GM12878 (cell line): ENCODE data around the gene PAX7.

Experiments used
- BHLHE40 ChIP-seq, 2 experiments: fragments of 450-650 bp in 1 of 2; IDR thresholded peaks; 2 replicates each; pipeline ENCODE4 v1.6.1; 2011 to 2017; ENCODE audit warnings: low read depth in 2 of 2, borderline replicate concordance in 1 of 2, improper control_type of control experiment in 1 of 2, low read length in 1 of 2, mild to moderate bottlenecking in 1 of 2
- CHD1 ChIP-seq: IDR thresholded peaks from 2 replicates; pipeline ENCODE4 v1.6.1; 2012; ENCODE audit warnings: low read depth, low read length, improper control_type of control experiment
- CHD2 ChIP-seq: IDR thresholded peaks from 2 replicates; pipeline ENCODE4 v1.6.1; 2011; ENCODE audit warnings: low read depth, low read length, improper control_type of control experiment, borderline replicate concordance
- CREB1 ChIP-seq: IDR thresholded peaks from 2 replicates; pipeline ENCODE4 v1.6.1; 2012; ENCODE audit warnings: low read depth, mild to moderate bottlenecking, inconsistent platforms
- CTCF ChIP-seq, 3 experiments: IDR thresholded peaks in 2 of 3; conservative IDR thresholded peaks in 1 of 3; 2 replicates each; pipeline ENCODE4 v1.5.1; 2011; ENCODE audit warnings: low read depth in 3 of 3, low read length in 3 of 3, mild to moderate bottlenecking in 3 of 3, control low read depth in 2 of 3, moderate library complexity in 2 of 3, inconsistent platforms in 1 of 3, mixed read lengths in 1 of 3; ENCODE audit not compliant: control insufficient read depth in 2 of 3, insufficient read depth in 1 of 3; ENCODE audit errors: extremely low read depth in 1 of 3
- GABPA ChIP-seq: IDR thresholded peaks from 2 replicates; pipeline ENCODE4 v1.6.1; 2014; ENCODE audit warnings: antibody characterized with exemption, low read depth, mild to moderate bottlenecking, inconsistent platforms
- HCFC1 ChIP-seq: fragments of 150-350 bp; IDR thresholded peaks from 2 replicates; pipeline ENCODE4 v1.6.1; 2014; ENCODE audit warnings: low read length
- REST ChIP-seq: IDR thresholded peaks from 2 replicates; pipeline ENCODE4 v1.6.1; 2012; ENCODE audit warnings: mild to moderate bottlenecking, low read depth, low read length
- STAT3 ChIP-seq: IDR thresholded peaks from 2 replicates; pipeline ENCODE4 v1.6.1; 2011; ENCODE audit warnings: low read depth, low read length, improper control_type of control experiment
- TCF7 ChIP-seq: IDR thresholded peaks from 2 replicates; pipeline ENCODE4 v1.6.1; 2014; ENCODE audit warnings: antibody characterized with exemption, borderline replicate concordance
- ZSCAN29 ChIP-seq: fragments of 450-650 bp; IDR thresholded peaks from 2 replicates; pipeline ENCODE4 v1.6.1; 2017; ENCODE audit warnings: mild to moderate bottlenecking, moderate library complexity

- TF ChIP-seq CTCF (IDR thresholded peaks at IDR 0.05 in 2 of 3, conservative IDR thresholded peaks at IDR 0.05 in 1 of 3; ENCODE audit: control insufficient read depth in 2 of 3, extremely low read depth in 1 of 3, insufficient read depth in 1 of 3, low read depth in 3 of 3, low read length in 3 of 3) (no peak), ZSCAN29 (no peak), TCF7 (no peak), GABPA (no peak), CHD2 (no peak), BHLHE40 (IDR thresholded peaks at IDR 0.05; ENCODE audit: borderline replicate concordance in 1 of 2, low read depth in 2 of 2, low read length in 1 of 2) (no peak), CREB1 (no peak), CHD1 (no peak), REST (no peak), STAT3 (no peak), HCFC1 (no peak)
These were observed 94.2 kb downstream of the PAX7 start for GRCh38 chr1:18724801-18725200.
